H1 (cell line): Measurements from ENCODE around the gene MBNL3. TPM values are rescaled to one million over a fixed set of nuclear protein-coding genes. Genes with fewer than 3 reads are reported as not detected.

Experiments used
- CTCF ChIA-PET: fragments of 300-600 bp; sonication (Branson Sonifier 250); formaldehyde crosslinking; loops from one replicate; lab custom pipeline; 2021; ENCODE audit not compliant: partially characterized antibody; lab: Charles Lee
- POLR2A ChIA-PET: fragments of 300-600 bp; sonication (Branson Sonifier 250); formaldehyde crosslinking; loops from one replicate; lab custom pipeline; 2021; ENCODE audit warnings: inconsistent platforms; ENCODE audit not compliant: partially characterized antibody; lab: Charles Lee
- DNase-seq, 2 experiments: peaks; one replicate each; pipeline versions ENCODE4 v3.0.0 to v3.0.0-alpha.2; 2010 to 2022; ENCODE audit warnings: low spot score in 2 of 2, low read depth in 1 of 2, mixed read lengths in 1 of 2
- FAIRE-seq: peaks from 2 replicates; lab custom pipeline; 2011; peaks lifted over from hg19 to GRCh38; lab: Jason Lieb, UNC
- H2AFZ ChIP-seq: 2 replicates; pipeline ENCODE4 v1.8.1; 2012; ENCODE audit warnings: low read length, inconsistent platforms
- H2AK5ac ChIP-seq: 2 replicates; pipeline ENCODE4 v1.6.1; 2013; ENCODE audit warnings: low read depth, low read length
- H2BK120ac ChIP-seq: replicated peaks from 2 replicates; pipeline ENCODE3; 2013; ENCODE audit warnings: low read depth, low read length, inconsistent platforms
- H2BK12ac ChIP-seq: 2 replicates; pipeline ENCODE4 v1.6.1; 2013; ENCODE audit warnings: low read depth, low read length
- H2BK15ac ChIP-seq: 2 replicates; pipeline ENCODE4 v1.6.1; 2013; ENCODE audit warnings: low read length
- H2BK20ac ChIP-seq: 2 replicates; pipeline ENCODE4 v1.6.1; 2013; ENCODE audit warnings: low read length
- H2BK5ac ChIP-seq: 2 replicates; pipeline ENCODE4 v1.6.1; 2013; ENCODE audit warnings: low read depth, low read length
- H3K14ac ChIP-seq: 2 replicates; pipeline ENCODE4 v1.6.1; 2013; ENCODE audit warnings: inconsistent platforms; ENCODE audit not compliant: insufficient read length
- H3K18ac ChIP-seq: 2 replicates; pipeline ENCODE4 v1.6.1; 2013; ENCODE audit warnings: low read length; ENCODE audit errors: extremely low read depth
- H3K23ac ChIP-seq: 2 replicates; pipeline ENCODE4 v1.6.1; 2013; ENCODE audit warnings: inconsistent platforms; ENCODE audit not compliant: insufficient read length
- H3K23me2 ChIP-seq: 2 replicates; pipeline ENCODE4 v1.6.1; 2013; ENCODE audit warnings: low read depth, low read length
- H3K27ac ChIP-seq: 2 replicates; pipeline ENCODE4 v1.6.1; 2011; ENCODE audit warnings: low read depth, low read length, inconsistent platforms
- H3K27me3 ChIP-seq, 4 experiments: replicated peaks in 1 of 4; 1 replicate in 1 of 4; 2 replicates in 3 of 4; pipeline versions ENCODE4 v1.6.1 to v1.8.1; 2011 to 2013; ENCODE audit warnings: low read length in 3 of 4, mild to moderate bottlenecking in 3 of 4, inconsistent platforms in 2 of 4, mixed read lengths in 2 of 4, moderate library complexity in 1 of 4; ENCODE audit not compliant: control insufficient read depth in 3 of 4, insufficient read depth in 3 of 4; ENCODE audit errors: extremely low read depth in 1 of 4
- H3K36me3 ChIP-seq, 4 experiments: 2 replicates each; pipeline versions ENCODE4 v1.6.1 to v1.8.1; 2011 to 2013; ENCODE audit warnings: mild to moderate bottlenecking in 4 of 4, low read length in 3 of 4, moderate library complexity in 2 of 4, control low read depth in 1 of 4, inconsistent platforms in 1 of 4; ENCODE audit not compliant: insufficient read depth in 4 of 4, control insufficient read depth in 2 of 4
- H3K4ac ChIP-seq: replicated peaks from 2 replicates; pipeline ENCODE3; 2013; ENCODE audit warnings: low read length, low read depth, mixed read lengths, inconsistent platforms; ENCODE audit not compliant: insufficient read length
- H3K4me1 ChIP-seq, 4 experiments: replicated peaks in 1 of 4; 1 replicate in 1 of 4; 2 replicates in 3 of 4; pipeline versions ENCODE4 v1.6.1 to v1.8.1; 2011 to 2013; ENCODE audit warnings: low read length in 3 of 4, inconsistent platforms in 2 of 4, mixed read lengths in 1 of 4; ENCODE audit not compliant: insufficient read depth in 4 of 4, control insufficient read depth in 3 of 4
- H3K4me2 ChIP-seq, 2 experiments: 2 replicates each; pipeline versions ENCODE4 v1.6.1 to v1.8.1; 2011 to 2013; ENCODE audit warnings: low read depth in 2 of 2, low read length in 2 of 2, control low read depth in 1 of 2, inconsistent platforms in 1 of 2, mild to moderate bottlenecking in 1 of 2; ENCODE audit not compliant: insufficient read depth in 1 of 2
- H3K4me3 ChIP-seq, 4 experiments: fragments of 200-600, 300-600 bp in 1 of 4; sonication (generic), shearing (Covaris generic), sonication (Bioruptor Twin) in 1 of 4; 2 replicates each; pipeline versions ENCODE4 v1.5.1 to v1.8.1; 2011 to 2016; ENCODE audit warnings: low read length in 4 of 4, low read depth in 3 of 4, control low read depth in 2 of 4, inconsistent platforms in 2 of 4, mild to moderate bottlenecking in 2 of 4, mixed read lengths in 1 of 4, moderate library complexity in 1 of 4; ENCODE audit not compliant: insufficient read depth in 2 of 4; ENCODE audit errors: extremely low read depth in 1 of 4
- H3K56ac ChIP-seq: replicated peaks from 2 replicates; pipeline ENCODE3; 2013; ENCODE audit warnings: low read depth, mild to moderate bottlenecking, mixed read lengths, low read length, inconsistent platforms; ENCODE audit not compliant: insufficient read length
- H3K79me1 ChIP-seq: 2 replicates; pipeline ENCODE4 v1.6.1; 2013; ENCODE audit warnings: low read depth, low read length, control low read depth
- H3K79me2 ChIP-seq, 2 experiments: 2 replicates each; pipeline versions ENCODE4 v1.6.1 to v1.8.1; 2012 to 2013; ENCODE audit warnings: low read length in 2 of 2, mild to moderate bottlenecking in 2 of 2, inconsistent platforms in 1 of 2; ENCODE audit not compliant: insufficient read depth in 2 of 2, control insufficient read depth in 1 of 2
- H3K9ac ChIP-seq, 4 experiments: replicated peaks in 1 of 4; 1 replicate in 1 of 4; 2 replicates in 3 of 4; pipeline versions ENCODE4 v1.6.1 to v1.8.1; 2011 to 2013; ENCODE audit warnings: low read depth in 3 of 4, low read length in 3 of 4, control low read depth in 2 of 4, mild to moderate bottlenecking in 2 of 4, moderate library complexity in 2 of 4, inconsistent platforms in 1 of 4; ENCODE audit errors: extremely low read depth in 1 of 4
- H3K9me3 ChIP-seq, 2 experiments: 2 replicates each; pipeline versions ENCODE4 v1.6.1 to v1.8.1; 2012 to 2013; ENCODE audit warnings: mild to moderate bottlenecking in 2 of 2, moderate library complexity in 2 of 2, control low read depth in 1 of 2, inconsistent platforms in 1 of 2, low read depth in 1 of 2, low read length in 1 of 2, mixed read lengths in 1 of 2; ENCODE audit not compliant: insufficient read depth in 2 of 2
- H4K20me1 ChIP-seq, 2 experiments: replicated peaks in 1 of 2; 2 replicates each; pipeline versions ENCODE3 to v1.8.1; 2011 to 2013; ENCODE audit warnings: inconsistent platforms in 2 of 2, low read length in 2 of 2, mild to moderate bottlenecking in 1 of 2; ENCODE audit not compliant: insufficient read depth in 2 of 2, control insufficient read depth in 1 of 2
- H4K5ac ChIP-seq: 2 replicates; pipeline ENCODE4 v1.6.1; 2013; ENCODE audit warnings: low read length, low read depth, mixed read lengths, inconsistent platforms; ENCODE audit not compliant: insufficient read length
- H4K8ac ChIP-seq: 2 replicates; pipeline ENCODE4 v1.8.0; 2013; ENCODE audit warnings: mild to moderate bottlenecking, moderate library complexity, low read length, inconsistent platforms; ENCODE audit not compliant: insufficient read depth; ENCODE audit errors: extremely low read depth
- H4K91ac ChIP-seq: replicated peaks from 2 replicates; pipeline ENCODE3; 2013; ENCODE audit warnings: low read length, mixed read lengths, inconsistent platforms; ENCODE audit not compliant: insufficient read length
- TAF7 ChIP-seq: optimal IDR thresholded peaks from 2 replicates; pipeline ENCODE3; 2011; ENCODE audit warnings: low read depth, mild to moderate bottlenecking, inconsistent platforms, low read length, moderate library complexity, borderline replicate concordance
- WGBS, 2 experiments: shearing (Covaris generic) in 1 of 2; methylation state at CpG; one replicate each; pipeline versions ENCODE4 v1.1.6 to v1.1.7; 2013 to 2015; ENCODE audit warnings: low lambda C conversion rate in 2 of 2, mixed read lengths in 2 of 2, inconsistent platforms in 1 of 2, low coverage in 1 of 2, missing lambda C conversion rate in 1 of 2; ENCODE audit not compliant: insufficient replicate concordance in 2 of 2, insufficient coverage in 1 of 2, insufficient read length in 1 of 2; ENCODE audit errors: extremely low coverage in 1 of 2, missing lambda C conversion rate in 1 of 2; 5-methylcytosine and 5-hydroxymethylcytosine counted together
- polyA plus RNA-seq, 7 experiments: library from polyadenylated mRNA; depleted of rRNA in 3 of 7; stranded (reverse) in 5 of 7; unstranded in 2 of 7; fragments of >200 nt in 5 of 7; fragments of 200-250 nt in 2 of 7; gene quantifications; 1 replicate in 5 of 7; 2 replicates in 1 of 7; 4 replicates in 1 of 7; pipeline versions ENCODE4 v1.2.1 to v1.2.3, GENCODE V29; 2011 to 2013; ENCODE audit warnings: missing spikeins in 2 of 7, mixed read lengths in 2 of 7
- total RNA-seq: library from RNA; stranded (reverse); fragmentation: NEBNext Ultra II Directional; extraction: Animal tissue kit (Norgen Biotek cat#: 25700); gene quantifications from 2 replicates; pipeline ENCODE4 v1.2.1, GENCODE V29; 2021

Gene MBNL3
- total and polyA plus RNA-seq, 2 of the 8 experiments (the other 6 are each of a cell fraction or from before 2014, with no cell fraction given) = 3.5 to 4.3 TPM

DNA sequence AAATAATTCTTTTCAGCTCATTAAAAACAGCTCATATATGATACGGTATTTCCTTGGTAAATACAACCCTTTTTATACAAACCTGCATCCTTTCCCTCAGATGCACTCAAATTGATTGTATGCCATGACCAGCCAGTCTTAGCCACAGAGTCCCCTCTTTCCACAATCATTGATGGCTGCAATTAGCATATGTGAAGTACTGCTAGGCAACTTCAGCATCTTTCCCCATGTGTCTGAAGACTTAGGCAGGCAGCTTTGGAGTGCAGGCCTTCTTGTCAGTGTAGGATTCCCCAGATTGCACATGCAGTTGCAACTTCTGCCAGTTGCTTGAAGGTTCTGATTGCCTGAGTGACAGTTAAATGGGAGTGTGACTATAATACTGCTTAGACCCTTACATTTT is 15.6 kb upstream of the MBNL3 start:
- H3K4me2 ChIP-seq = no peak overlapping the region
- no peak overlapping the region for H2AK5ac ChIP-seq
- no peak overlapping the region for H3K56ac ChIP-seq
- H3K27me3 ChIP-seq = no peaks in the 10 kb centered on the region
- H3K18ac ChIP-seq = no peak overlapping the region
- H2AFZ ChIP-seq = no peak overlapping the region
- no peak overlapping the region for H2BK5ac ChIP-seq
- 83% methylated on average over 1 of the region's 1 CpG; no CpG with 5 or more reads in 1 of the 2 experiments for WGBS, 2 experiments
- H4K8ac ChIP-seq = no peak overlapping the region
- no peak overlapping the region for H4K91ac ChIP-seq
- H3K9me3 ChIP-seq = no peaks in the 10 kb centered on the region
- no peak overlapping the region for H3K27ac ChIP-seq
- DNase-seq = no peak
- H2BK20ac ChIP-seq = no peak overlapping the region
- H3K14ac ChIP-seq = no peak overlapping the region
- no peak overlapping the region for H2BK12ac ChIP-seq
- H3K23ac ChIP-seq = no peak overlapping the region
- no peak overlapping the region for H2BK120ac ChIP-seq
- no peak overlapping the region for H3K9ac ChIP-seq
- no peaks in the 10 kb centered on the region for H3K79me1 ChIP-seq
- H4K20me1 ChIP-seq = no peaks in the 10 kb centered on the region
- no peak for TF ChIP-seq TAF7
- H3K4ac ChIP-seq = no peak overlapping the region
- H3K79me2 ChIP-seq = no peaks in the 10 kb centered on the region
- H3K23me2 ChIP-seq = no peaks in the 10 kb centered on the region
- peak; percentile 85 for FAIRE-seq
- no peak overlapping the region for H4K5ac ChIP-seq
- no peak overlapping the region for H3K4me3 ChIP-seq
- no peak overlapping the region for H2BK15ac ChIP-seq
- CTCF ChIA-PET = no interaction called here
- peaks cover 0 to 4% (median 0%) of the 10 kb centered on the region in 4 experiments; a peak in 2 of 7 replicates for H3K4me1 ChIP-seq
- no peaks in the 10 kb centered on the region for H3K36me3 ChIP-seq
- POLR2A ChIA-PET = no interaction called here
